ENCODE measurements around the gene MEGF6.

MEGF6 gene

DNA sequence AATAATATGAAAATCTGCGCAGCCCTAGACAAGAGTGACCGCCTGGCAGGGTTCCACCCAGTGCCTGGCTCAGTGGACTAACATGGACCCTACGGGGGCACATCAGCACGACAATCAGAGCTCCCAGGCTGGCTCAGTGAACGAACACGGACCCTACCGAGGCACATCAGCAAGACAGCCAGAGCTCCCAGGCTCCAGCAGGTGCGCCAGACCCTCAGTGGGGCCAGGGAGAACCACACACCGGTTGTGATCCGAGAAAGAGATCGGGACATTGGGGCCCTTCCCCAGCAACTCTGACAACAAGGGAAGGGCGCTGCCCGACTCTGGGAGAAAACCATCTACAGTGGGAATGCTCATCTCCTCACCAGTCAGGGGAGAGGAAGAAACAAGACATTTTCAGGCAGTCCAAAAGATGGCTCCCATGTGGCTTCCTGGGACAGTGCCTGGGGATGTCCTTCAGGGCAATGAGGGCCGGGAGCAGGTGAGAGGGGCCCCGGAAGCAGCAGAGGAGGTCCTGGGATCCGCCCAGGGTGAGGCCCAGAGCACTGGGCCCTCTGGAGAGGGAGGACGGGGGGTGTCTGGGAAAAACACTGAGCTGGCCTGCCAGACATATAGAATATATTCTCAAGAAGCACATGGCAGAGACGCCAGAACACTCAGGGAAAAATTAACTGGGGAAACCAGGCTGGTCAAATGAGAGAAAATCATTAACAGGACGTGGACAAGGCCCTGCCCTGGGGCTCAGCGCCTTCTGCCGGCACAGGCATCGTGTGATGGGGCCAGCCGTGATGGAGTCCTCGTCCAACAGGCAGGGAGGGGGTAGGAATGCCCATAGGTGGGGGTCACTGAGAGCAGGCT, 152.0 kb downstream of the MEGF6 start:
- no peak for DNase-seq (ENCODE audit: low read depth in 2 of 2)

DNA sequence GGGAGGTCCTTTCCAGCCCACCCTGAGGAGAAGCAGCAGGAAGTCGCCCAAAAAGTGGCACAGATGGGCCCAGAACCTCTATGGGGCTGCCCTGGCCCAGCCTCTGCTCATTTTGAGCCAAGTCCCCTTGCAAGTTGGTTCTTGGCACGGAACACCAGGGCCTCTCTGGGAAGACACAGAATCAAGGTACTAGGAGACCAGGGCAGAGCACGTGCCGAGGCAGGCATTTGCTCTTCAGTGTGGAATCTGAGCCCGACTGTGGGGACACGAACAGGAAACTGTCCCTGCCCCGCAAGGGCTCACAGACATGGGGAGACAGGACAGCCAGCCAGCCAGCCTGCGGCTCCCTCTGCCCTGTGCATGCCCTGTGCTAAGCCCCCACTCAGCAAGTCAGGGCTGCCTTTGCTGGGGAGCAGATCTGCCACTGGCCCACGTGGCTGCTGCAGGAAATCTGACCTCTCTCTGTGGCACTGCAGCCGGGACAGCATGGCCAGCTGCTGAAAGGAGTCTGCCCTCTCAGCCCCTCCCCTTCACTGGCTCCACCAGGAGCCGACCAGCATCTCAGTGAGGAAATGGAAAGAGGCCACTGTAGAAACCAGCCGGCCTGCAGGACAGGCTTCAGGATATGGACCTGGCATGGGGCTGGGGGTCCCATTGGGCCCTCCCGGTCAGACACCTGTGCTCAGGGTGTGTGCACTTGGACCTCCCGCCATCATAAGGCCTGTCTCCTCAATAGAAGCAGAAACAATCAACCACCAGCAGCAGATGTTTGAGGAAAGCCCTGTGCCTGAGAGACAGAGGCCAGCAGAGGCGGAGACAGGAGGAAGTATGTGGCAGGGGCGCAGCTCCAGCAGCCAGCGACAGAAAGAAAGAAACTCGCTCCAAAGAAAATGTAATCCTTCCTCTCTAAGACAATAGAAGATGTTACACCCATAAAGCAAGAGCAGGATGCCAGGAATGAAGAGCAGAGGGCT, 153.1 kb downstream of the MEGF6 start:
- DNase-seq (ENCODE audit: low read depth in 2 of 2) = no peak

DNA sequence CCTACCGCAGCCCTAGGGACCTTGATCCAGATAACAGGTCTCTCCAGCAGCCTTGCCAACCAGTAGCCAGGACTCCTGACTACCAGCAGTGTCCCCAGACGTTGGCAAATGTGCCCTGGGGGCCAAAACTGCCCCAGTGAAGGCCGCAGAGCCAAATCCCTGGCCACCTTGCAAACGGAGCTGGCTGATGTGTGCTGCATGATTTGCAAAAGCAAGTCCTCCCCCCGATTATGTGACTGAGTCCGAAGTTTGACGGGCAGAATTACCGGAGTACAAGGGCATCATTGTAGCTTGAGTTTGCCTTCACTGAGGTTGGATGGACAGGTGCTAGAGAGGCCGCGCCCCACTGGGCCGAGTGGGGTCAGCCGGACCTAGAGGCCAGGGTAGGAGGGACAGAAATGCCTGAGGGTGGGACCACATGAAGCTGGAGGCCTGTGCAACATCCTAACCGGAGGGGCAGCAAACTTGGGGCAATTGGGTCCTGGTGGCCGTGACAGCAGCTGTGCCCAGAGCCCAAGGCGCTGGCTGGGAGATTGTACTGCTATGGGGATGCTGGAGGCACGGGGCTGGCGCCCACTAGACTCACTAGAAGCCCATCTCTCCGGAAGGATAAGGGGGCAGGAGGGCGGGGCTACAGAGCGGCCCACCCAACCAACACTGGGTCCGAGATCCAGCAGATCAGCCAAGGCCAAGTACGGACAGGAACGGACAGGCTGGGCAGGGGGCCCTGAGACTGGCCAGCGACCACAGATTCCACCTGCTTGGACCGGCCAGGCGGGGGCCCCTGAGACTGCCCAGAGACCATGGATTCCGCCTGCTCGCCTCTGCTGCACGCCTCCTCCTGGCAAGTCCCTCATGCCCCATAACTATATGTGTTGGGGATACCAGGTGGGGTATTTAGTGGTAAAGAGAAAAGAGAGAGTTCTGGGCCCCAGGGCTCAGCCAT, 154.1 kb downstream of the MEGF6 start:
- no peak for DNase-seq (ENCODE audit: low read depth in 2 of 2)

DNA sequence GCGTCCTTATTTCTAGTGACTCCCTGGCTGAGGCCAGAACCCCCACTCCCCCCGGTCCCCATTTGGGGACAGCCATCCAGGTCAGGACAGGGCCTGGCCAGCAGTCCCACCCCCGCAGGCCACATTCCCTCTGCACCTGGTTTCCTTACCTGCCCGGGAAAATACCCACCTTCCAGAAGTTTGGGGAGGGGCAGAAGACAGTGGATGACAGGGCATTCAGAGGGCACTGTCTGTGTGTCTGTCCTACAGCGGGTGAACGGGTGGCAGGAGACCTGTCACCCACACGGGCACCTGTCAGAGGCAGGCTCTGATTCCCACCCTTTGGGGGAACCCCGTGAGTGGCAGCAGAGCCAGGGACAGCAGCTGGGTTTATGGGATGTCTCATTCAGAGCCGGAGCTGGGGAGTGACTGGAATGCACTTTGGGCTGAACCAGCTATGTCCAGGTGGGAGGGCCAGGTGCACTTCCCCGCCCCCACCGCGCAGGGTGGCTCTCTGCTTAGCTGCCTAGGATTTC, 154.8 kb downstream of the MEGF6 start:
- no peak for DNase-seq (ENCODE audit: low read depth in 2 of 2)

DNA sequence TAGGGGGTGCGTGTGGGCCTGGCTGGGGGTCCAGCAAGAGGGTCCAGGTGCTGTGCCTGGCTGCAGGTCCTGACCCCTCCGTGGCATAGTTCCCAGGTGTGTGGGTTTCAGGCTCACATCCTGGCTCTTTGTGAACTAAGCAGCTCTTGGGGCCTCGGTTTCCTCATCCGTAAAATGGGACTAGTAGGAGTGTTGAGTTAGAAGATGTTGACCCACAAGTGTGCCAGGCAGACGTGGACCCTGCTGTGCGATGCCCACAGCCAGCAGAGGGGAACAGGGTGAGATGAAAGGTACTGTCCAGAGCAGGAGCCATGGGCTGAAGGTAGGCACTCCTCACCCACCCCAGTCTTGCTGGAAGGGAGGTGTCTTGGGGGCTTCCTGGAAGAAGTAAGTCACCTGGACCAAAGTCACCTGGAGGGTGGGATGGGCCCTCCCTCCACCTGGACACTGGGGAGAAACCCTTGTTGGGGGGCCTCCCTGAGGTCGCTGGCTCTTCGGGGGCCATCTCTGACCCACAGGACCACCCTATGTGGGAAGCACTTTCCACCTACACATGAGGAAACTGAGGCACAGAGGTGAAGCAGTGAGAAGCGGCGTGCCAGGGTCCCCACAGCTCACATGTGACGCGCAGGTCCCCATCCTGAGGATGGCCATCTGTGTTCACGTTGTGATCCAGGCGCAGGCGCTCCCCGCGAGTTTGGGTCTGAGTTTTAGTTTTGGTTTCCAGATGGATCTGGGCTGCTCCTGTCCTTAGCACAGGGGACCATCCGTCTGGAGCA, 155.4 kb downstream of the MEGF6 start:
- no peak for DNase-seq (ENCODE audit: low read depth in 2 of 2)

DNA sequence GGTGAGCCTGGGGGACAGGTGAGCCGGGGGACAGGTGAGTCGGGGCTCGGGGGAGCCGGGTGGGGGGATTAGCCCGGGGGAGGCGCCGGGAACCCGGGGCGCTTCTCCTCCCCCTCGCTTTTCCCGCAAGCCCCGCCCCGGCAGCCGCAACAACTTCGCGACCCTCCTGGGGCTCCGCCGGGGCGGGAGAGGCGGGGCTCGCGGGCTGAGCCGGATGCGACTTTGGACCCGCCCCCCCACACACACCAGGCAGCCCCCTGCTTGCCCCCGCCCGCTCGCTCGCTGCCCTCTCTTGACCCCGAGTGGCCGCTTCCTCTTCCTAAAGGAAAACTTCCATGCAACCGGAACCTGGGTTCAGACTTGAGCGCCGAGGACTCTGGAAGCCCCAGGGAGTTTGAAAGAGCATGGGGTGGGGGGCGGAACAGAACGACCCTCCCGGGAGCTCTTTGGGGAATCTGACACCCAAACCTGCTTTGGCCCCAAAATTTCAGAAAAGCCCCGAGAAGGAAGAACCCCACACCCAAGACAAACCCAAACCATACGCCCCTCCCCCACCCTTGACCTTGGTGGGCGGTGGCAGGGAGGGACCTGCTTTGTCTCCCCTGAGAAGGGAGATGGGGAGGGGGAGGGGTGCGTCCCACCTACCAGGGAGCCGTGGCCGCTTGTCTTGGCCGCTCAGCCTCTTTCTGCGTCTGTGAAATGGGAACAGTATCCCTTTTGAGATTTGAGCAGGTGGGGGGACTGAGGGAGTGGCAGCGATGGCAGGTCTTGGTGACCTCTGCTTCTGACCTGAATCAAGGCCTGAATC, 156.3 kb downstream of the MEGF6 start:
- no peak for DNase-seq (ENCODE audit: low read depth in 2 of 2)

DNA sequence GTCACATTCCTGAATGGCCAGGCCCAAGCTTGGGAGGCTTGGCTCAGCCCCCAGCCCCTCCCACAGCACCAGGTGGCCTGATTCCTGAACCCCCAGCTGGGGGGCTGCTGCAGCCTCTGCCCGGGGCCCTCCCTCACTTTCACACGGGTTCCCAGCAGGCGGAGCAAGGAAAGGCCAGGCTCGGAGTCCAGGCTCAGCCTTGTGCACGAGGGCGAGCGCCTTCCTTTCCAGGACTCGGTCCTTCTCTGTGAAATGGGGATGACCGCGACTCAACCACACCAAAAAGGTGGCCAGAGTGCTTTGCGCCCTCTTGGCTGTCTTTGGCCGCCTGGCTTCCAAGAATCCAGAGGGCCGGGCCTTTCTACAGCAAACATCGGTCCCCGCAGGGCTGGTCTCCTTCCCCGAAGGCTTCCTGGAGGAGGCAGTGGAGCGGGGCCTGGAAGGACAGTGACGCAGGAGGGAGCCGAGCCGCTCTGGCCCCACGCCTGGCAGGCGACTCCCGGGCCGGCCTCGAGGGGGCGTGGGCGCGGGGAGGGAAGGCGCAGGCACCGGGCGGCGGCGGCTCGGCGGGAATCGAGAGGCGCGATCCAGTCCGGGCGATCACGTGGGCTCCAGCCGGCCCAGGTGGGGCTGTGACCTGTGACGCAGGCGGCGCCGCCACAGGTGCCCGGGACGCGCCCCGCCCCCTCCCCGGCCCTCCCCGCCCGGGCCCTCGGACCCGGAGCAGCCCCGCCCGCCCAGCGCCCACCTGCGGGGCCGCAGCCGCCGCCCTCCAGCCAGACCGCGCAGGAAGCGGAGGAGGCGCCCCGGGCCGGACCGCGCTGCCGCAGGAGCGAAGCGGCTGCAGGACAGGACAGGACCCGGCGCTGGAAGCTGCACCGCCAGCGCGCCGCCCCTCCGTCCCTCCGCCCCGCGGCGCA, 157.2 kb downstream of the MEGF6 start, which contains the start of gene ARHGEF16:
Gene ARHGEF16 (plus strand): TSS at position 775 of the 920 bp plus-strand sequence. CDS start 8,420 bp downstream, outside the sequence.
- DNase-seq (ENCODE audit: low read depth in 2 of 2) = no peak

DNA sequence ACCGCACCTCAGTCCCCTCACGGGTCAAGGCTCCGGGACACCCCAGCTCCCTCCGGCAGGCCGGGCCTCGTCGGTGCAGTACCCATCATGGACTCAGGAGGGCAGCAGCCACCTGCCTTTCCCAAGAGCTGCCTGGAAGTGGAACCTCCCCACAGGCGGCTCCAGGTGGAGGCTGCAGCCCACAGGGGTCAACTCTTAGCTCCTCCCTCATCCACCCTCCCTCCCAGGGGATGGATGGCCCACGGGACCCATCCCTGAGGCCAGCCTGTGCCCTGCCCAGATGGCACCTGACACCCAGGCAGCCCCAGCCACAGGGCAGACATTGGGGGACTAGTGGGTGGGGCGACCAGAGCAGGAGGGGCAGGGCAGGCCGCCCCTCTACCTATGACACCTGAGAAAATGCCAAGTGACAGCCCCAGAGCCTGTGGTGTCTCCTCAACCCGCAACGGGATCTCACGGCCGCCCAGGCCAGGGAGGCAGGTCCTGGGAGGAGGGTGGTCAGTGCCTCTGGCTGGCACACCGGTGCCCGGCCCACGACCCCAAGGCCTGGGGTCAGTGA, 158.0 kb downstream of the MEGF6 start:
- no peak for DNase-seq (ENCODE audit: low read depth in 2 of 2)

DNA sequence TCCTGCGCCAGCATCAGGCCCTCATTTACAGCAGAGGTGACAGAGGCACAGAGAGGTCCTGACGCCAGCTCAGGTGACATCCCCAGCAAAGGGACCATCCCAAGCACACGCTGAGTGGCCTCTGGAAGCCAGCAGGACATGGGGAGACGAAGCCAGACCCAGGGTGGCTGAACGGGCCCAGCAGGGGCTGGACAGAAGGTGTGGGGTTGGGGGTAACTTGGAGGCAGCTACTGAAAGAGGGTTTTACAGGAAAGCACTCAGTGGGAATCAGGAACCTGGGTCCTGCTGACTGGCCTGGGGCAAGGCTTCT, 158.5 kb downstream of the MEGF6 start:
- DNase-seq (ENCODE audit: low read depth in 2 of 2) = no peak

DNA sequence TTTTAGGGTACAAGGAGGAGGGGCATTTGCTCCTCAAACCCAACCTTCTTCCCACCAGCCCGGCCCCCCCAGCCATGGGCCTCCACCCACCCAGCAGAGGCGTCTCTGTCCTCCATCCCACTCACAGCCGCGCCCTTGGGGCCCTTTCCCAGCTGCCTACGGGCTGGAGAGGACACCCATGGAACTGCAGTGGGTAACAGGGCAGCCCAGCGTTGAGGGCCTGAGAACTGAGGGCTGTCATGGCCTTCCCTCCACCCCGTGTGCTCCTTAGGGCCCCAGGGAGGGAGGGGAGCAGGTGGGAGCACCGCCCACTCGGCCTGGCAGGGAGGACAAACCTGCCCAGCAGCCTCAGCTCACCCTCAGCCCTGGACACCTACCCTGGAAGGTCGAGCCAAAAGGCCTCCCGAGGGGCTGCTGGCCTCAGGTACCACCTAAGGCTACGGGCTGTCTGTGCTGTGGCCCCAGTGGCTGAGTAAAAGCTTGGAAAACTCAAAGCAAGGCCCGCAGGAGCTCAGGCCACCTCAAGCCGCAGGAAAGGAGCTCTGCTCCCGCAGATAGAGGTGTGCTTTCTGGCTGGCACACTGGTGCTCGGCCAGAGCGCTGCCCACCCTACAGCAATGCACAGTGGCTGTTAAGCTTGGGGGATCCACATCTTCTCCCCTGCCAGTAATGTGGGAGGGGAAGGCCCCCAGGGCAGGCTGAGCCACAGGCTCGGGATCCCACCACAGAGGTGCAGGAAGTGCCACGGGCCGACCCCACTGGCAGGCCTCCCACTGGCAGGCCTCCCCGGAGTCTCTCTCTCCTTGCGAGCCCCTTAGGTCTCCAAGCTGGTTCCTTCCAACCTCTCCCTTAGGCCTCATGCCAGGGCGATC, 159.1 kb downstream of the MEGF6 start:
- no peak for DNase-seq (ENCODE audit: low read depth in 2 of 2)

DNA sequence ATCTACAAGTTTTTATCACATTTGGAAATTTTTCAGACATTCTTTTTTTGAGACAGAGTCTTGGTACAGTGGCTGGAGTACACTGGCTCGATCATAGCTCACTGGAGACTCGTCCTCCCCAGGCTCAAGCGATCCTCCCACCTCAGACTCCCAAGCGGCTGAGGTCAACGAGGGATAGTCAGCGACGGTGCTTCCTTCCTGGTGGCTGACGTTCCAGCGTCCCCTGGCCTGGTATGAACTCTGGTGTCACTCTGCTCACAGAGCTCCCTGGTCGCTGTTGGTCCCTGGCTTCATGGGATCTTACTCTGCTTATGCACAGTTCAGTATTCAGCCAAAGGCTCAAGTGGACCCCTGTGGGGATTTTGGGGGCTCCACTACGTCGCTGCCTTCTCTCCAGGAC, 160.3 kb downstream of the MEGF6 start:
- no peak for DNase-seq (ENCODE audit: low read depth in 2 of 2)

DNA sequence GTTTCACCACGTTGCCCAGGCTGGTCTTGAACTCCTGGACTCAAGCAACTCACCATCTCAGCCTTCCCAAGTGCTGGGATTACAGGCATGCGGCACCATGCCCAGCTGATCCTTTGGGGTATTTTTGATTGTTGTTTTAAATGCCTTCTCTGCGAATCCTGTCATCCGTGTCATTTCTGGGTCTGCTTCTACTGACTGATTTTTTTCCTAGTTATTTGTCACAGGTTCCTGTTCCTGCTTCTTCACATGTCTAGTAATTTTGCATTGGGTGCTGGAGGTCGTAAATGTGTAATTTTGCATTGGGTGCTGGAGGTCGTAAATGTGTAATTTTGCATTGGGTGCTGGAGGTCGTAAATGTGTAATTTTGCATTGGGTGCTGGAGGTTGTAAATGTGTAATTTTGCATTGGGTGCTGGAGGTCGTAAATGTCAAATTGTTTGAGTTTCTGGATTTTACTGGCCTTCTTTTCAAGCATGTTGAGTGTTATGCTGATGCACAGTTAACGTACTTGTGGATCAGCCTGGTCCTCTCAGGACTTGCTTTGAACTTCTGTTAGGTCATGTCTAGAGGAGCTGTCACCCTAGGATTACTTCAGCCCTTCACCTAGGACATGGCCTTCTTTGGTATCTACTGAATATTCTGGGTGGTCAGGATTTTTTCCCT, 161.0 kb downstream of the MEGF6 start:
- no peak for DNase-seq (ENCODE audit: low read depth in 2 of 2)

DNA sequence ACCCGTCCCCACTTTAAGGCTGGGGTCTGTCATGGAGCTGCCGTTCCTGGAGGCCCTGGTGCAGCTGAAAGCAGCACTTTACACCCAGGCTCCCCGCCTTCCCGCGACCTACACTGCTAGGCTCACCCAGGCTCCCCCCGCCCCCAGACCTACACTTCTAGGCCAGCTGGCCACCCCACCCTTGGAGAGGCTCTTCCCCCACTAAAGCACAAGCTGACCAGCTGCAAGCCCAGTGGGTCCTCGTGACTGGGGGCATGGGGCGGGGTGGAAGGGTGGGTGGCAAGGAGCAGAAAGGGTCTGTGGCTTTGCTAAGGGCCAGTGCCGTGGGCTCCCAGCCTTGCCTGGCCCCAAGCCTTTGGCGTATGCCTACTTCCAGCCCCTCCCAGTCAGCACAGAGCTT, 166.6 kb downstream of the MEGF6 start:
- DNase-seq (ENCODE audit: low read depth in 2 of 2) = no peak

DNA sequence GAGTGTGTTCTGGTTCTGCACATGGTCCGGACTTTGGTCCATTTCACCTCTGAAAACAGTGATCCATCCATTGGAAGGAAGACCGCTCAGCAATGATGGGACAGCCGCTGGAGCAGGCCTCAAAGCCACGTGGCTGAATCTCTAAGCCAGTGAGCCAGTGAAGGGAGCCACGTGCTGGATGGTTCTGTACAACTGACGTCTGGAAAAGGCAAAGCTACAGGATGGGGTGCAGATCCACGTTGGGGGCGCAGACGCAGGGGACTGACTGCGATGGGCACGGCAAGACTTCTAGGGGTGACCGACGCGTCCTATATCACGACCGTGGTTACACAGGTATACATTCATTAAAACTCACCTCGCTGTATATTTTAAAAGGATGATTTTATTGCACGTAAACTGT, 167.0 kb downstream of the MEGF6 start:
- no peak for DNase-seq (ENCODE audit: low read depth in 2 of 2)

DNA sequence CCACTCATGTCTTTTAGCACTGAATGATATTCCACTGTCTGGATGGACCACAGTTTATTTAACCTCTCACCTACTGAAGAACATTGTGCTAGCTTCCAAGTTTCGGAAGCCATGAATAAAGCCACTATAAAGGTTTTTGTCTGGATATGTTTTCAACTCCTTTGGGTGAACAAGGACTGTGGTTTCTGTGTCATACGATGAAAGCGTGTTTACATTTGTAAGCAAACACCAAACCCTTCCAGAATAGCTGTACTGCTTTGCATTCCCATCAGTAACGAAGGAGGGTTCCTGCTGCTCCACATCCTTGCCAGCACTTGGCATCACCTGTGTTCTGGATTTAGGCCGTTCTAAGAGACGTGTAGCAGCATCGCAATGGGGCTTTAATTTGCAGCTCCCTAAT, 167.5 kb downstream of the MEGF6 start:
- DNase-seq (ENCODE audit: low read depth in 2 of 2) = no peak

DNA sequence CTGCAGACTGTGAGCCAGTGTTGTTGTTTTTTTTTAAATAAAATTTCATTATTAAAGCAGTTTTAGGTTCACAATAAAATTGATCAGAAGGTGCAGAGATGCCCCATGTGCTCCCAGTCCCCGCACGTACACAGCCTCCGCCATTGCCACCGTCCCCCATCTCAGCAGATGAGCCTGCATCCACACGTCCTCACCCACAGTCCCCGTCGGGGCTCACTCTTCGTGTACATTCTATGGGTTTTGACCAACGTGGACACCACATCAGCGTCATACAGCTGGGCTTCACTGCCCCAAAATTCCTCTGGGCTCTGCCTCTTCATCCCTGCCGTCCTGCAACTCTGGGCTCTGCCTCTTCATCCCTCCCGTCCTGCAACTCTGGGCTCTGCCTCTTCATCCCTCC, 168.4 kb downstream of the MEGF6 start:
- no peak for DNase-seq (ENCODE audit: low read depth in 2 of 2)

DNA sequence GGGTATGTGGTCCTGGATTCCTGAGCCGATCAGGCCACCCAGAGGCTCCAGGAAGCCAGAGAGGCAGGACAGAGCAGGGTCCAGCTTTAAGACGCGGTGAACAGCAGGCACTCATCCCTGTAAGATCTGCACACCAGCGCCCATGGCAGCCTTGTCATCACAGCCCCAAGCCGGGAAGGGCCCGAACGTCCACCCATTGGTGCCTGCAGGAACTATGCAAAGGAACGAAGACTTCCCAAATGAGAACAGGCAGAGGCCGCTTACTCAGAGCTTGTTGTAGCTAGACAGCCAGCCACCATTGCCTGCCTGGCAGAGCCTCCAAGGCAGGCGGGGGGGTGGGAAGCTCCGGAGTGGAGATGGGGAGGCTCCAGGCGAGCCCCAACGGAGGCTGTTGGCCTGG, 169.0 kb downstream of the MEGF6 start:
- no peak for DNase-seq (ENCODE audit: low read depth in 2 of 2)

Data from fibroblast of skin of left biceps (primary cell).